NCI-H510A (cell line): Measurements from ENCODE around the gene CHMP1A.

ENCODE experiments used
- DNase-seq: peaks from one replicate; lab custom pipeline; 2025; lab: John Stamatoyannopoulos, UW

Gene CHMP1A

GRCh38 chr16:89623511-89624261 lies 33.8 kb downstream of the CHMP1A start:
- no peak for DNase-seq

- no peak for DNase-seq
Observed at GRCh38 chr16:89621698-89622409, 35.7 kb downstream of the CHMP1A start.

- no peak for DNase-seq
Observed at GRCh38 chr16:89621136-89621697, 36.3 kb downstream of the CHMP1A start.

GRCh38 chr16:89620406-89620841 lies 37.1 kb downstream of the CHMP1A start:
- DNase-seq, result no peak

GRCh38 chr16:89619840-89620239 lies 37.7 kb downstream of the CHMP1A start:
- DNase-seq, result no peak

GRCh38 chr16:89618109-89618998 lies 39.2 kb downstream of the CHMP1A start:
- DNase-seq, result no peak

- no peak for DNase-seq
Observed at GRCh38 chr16:89617036-89617435, 40.5 kb downstream of the CHMP1A start.

GRCh38 chr16:89616623-89617022 lies 40.9 kb downstream of the CHMP1A start:
- DNase-seq, result no peak

GRCh38 chr16:89615596-89616090 lies 41.9 kb downstream of the CHMP1A start:
- no peak for DNase-seq

GRCh38 chr16:89615176-89615575 lies 42.3 kb downstream of the CHMP1A start:
- no peak for DNase-seq

GRCh38 chr16:89613954-89614459 lies 43.5 kb downstream of the CHMP1A start:
- no peak for DNase-seq

GRCh38 chr16:89613231-89613953 lies 44.1 kb downstream of the CHMP1A start, which contains the start of gene DPEP1:
Gene DPEP1 (plus strand): TSS chr16:89613642. CDS start chr16:89630411, 16,769 bp downstream.
- no peak for DNase-seq

- DNase-seq, result no peak
Observed at GRCh38 chr16:89612415-89613166, 44.9 kb downstream of the CHMP1A start.

- DNase-seq, result no peak
Observed at GRCh38 chr16:89610108-89610453, 47.4 kb downstream of the CHMP1A start.

GRCh38 chr16:89607937-89608740 lies 49.4 kb downstream of the CHMP1A start:
- no peak for DNase-seq

GRCh38 chr16:89607453-89607852 lies 50.1 kb downstream of the CHMP1A start:
- no peak for DNase-seq

- no peak for DNase-seq
Observed at GRCh38 chr16:89606006-89606405, 51.5 kb downstream of the CHMP1A start.

- no peak for DNase-seq
Observed at GRCh38 chr16:89605186-89605970, 52.1 kb downstream of the CHMP1A start.

GRCh38 chr16:89604764-89605163 lies 52.7 kb downstream of the CHMP1A start:
- no peak for DNase-seq
